Endothelial cell of umbilical vein (primary cell): ENCODE measurements around the gene AKAP6. TPM values are rescaled to one million over a fixed set of nuclear protein-coding genes. Genes with fewer than 3 reads are reported as not detected.

Source experiments
- BruUV-seq: library from RNA; stranded (reverse); fragments of 400-500 nt; replicated peaks from 2 replicates; lab custom pipeline; 2021; lab: Mats Ljungman, UMichigan
- CTCF ChIA-PET: fragments of 300-600, 350-600 bp; sonication (Branson Sonifier 250); formaldehyde crosslinking; loops from one replicate; lab custom pipeline; 2021; ENCODE audit warnings: antibody characterized with exemption, inconsistent platforms; lab: Charles Lee
- POLR2A ChIA-PET: fragments of 300-600, 350-600 bp; sonication (Branson Sonifier 250); formaldehyde crosslinking; loops from one replicate; lab custom pipeline; 2021; ENCODE audit warnings: antibody characterized with exemption, inconsistent platforms; lab: Charles Lee
- DNase-seq: peaks from one replicate; pipeline ENCODE4 v3.0.0-alpha.2; 2011; ENCODE audit warnings: low read depth, low spot score
- FAIRE-seq: peaks from 2 replicates; lab custom pipeline; 2011; peaks lifted over from hg19 to GRCh38; lab: Jason Lieb, UNC
- H2AFZ ChIP-seq: 2 replicates; pipeline ENCODE4 v1.6.0; 2012; ENCODE audit warnings: low read depth, low read length, control low read depth, inconsistent platforms
- H3K27ac ChIP-seq: 2 replicates; pipeline ENCODE4 v1.5.1; 2011; ENCODE audit warnings: low read depth, mild to moderate bottlenecking, control low read depth, low read length, moderate library complexity; ENCODE audit not compliant: insufficient read depth
- H3K27me3 ChIP-seq, 2 experiments: 2 replicates each; pipeline versions ENCODE4 v1.6.0 to v1.6.1; 2011; ENCODE audit warnings: low read length in 2 of 2, mixed read lengths in 1 of 2; ENCODE audit not compliant: control insufficient read depth in 2 of 2, insufficient read depth in 2 of 2
- H3K36me3 ChIP-seq, 2 experiments: 2 replicates in 1 of 2; 3 replicates in 1 of 2; pipeline ENCODE4 v1.5.1; 2011; ENCODE audit warnings: low read length in 2 of 2, mild to moderate bottlenecking in 1 of 2, moderate library complexity in 1 of 2; ENCODE audit not compliant: control insufficient read depth in 2 of 2, insufficient read depth in 2 of 2; ENCODE audit errors: extremely low read depth in 1 of 2
- H3K4me1 ChIP-seq: 3 replicates; pipeline ENCODE4 v1.5.1; 2011; ENCODE audit warnings: mild to moderate bottlenecking, low read length; ENCODE audit not compliant: control insufficient read depth, insufficient read depth; ENCODE audit errors: extremely low read depth
- H3K4me2 ChIP-seq: 2 replicates; pipeline ENCODE4 v1.6.1; 2011; ENCODE audit warnings: low read length, control low read depth, mixed read lengths; ENCODE audit not compliant: insufficient read depth
- H3K4me3 ChIP-seq, 3 experiments: fragments of 200-600 bp in 1 of 3; sonication (generic), shearing (Covaris generic) in 1 of 3; replicated peaks in 1 of 3; 2 replicates each; pipeline ENCODE4 v1.5.1; 2011 to 2016; ENCODE audit warnings: control low read depth in 3 of 3, low read length in 3 of 3, mild to moderate bottlenecking in 2 of 3, inconsistent platforms in 1 of 3, low read depth in 1 of 3, moderate library complexity in 1 of 3; ENCODE audit not compliant: insufficient read depth in 1 of 3
- H3K79me2 ChIP-seq: 2 replicates; pipeline ENCODE4 v1.6.0; 2012; ENCODE audit warnings: low read length, inconsistent platforms; ENCODE audit not compliant: control insufficient read depth, insufficient read depth
- H3K9ac ChIP-seq: replicated peaks from 2 replicates; pipeline ENCODE3; 2011; ENCODE audit warnings: low read length, control low read depth; ENCODE audit not compliant: insufficient read depth; ENCODE audit errors: extremely low read depth
- H3K9me1 ChIP-seq: replicated peaks from 3 replicates; pipeline ENCODE4 v1.6.0; 2011; ENCODE audit warnings: mild to moderate bottlenecking, low read length; ENCODE audit not compliant: control insufficient read depth, insufficient read depth; ENCODE audit errors: extremely low read depth
- H3K9me3 ChIP-seq: replicated peaks from 2 replicates; pipeline ENCODE4 v1.5.1; 2012; ENCODE audit warnings: low read length, inconsistent platforms; ENCODE audit not compliant: control insufficient read depth, insufficient read depth
- H4K20me1 ChIP-seq: replicated peaks from 2 replicates; pipeline ENCODE3; 2011; ENCODE audit warnings: mild to moderate bottlenecking, low read length; ENCODE audit not compliant: control insufficient read depth, insufficient read depth; ENCODE audit errors: extremely low read depth
- EZH2 ChIP-seq: IDR thresholded peaks from 2 replicates; pipeline ENCODE4 v1.6.1; 2012; ENCODE audit warnings: borderline replicate concordance, low read depth, mild to moderate bottlenecking, moderate library complexity, low read length, inconsistent platforms; ENCODE audit not compliant: severe bottlenecking
- FOS ChIP-seq: IDR thresholded peaks from 2 replicates; pipeline ENCODE4 v1.6.1; 2011; ENCODE audit warnings: mild to moderate bottlenecking, low read length, moderate library complexity, borderline replicate concordance; ENCODE audit not compliant: insufficient read depth
- GATA2 ChIP-seq: IDR thresholded peaks from 2 replicates; pipeline ENCODE4 v1.7.0; 2011; ENCODE audit warnings: low read depth, mild to moderate bottlenecking, moderate library complexity, mixed read lengths, low read length; ENCODE audit not compliant: insufficient read length, insufficient read depth
- JUN ChIP-seq: IDR thresholded peaks from 2 replicates; pipeline ENCODE4 v1.6.1; 2011; ENCODE audit warnings: borderline replicate concordance, low read depth; ENCODE audit not compliant: insufficient read length, insufficient read depth
- MYC ChIP-seq: IDR thresholded peaks from one replicate; pipeline ENCODE4 v1.6.1; 2011; ENCODE audit warnings: mild to moderate bottlenecking, low read depth, low read length
- POLR2A ChIP-seq: IDR thresholded peaks from 2 replicates; pipeline ENCODE4 v1.6.1; 2012; ENCODE audit warnings: low read depth, mild to moderate bottlenecking, control low read depth, low read length
- POLR2AphosphoS5 ChIP-seq: IDR thresholded peaks from 2 replicates; pipeline ENCODE4 v1.6.1; 2012; ENCODE audit warnings: low read depth, mild to moderate bottlenecking, control low read depth, low read length, moderate library complexity; ENCODE audit not compliant: insufficient read depth
- dilution Hi-C: fragments of 300-500 bp; cut with MboI; formaldehyde crosslinking; loops from one replicate; pipeline ENCODE4 v1.15.0; 2019; ENCODE audit warnings: low sequenced_read_pairs; ENCODE audit not compliant: extremely low pct_ligation_motif_present
- intact Hi-C: fragments of 100-400 bp; cut with micrococcal nuclease; formaldehyde crosslinking; loops from one replicate; pipeline ENCODE4 v1.10.0; 2022
- polyA plus RNA-seq, 4 experiments: library from polyadenylated mRNA; depleted of rRNA in 3 of 4; stranded (reverse) in 3 of 4; unstranded in 1 of 4; fragments of >200 nt; gene quantifications; 2 replicates each; pipeline versions ENCODE4 v1.2.1 to v1.2.3, GENCODE V29; 2011 to 2012; ENCODE audit warnings: missing spikeins in 1 of 4
- total RNA-seq: library from RNA; stranded (reverse); gene quantifications from 2 replicates; pipeline ENCODE4 v1.2.3, GENCODE V29; 2021
- TF ChIP-seq, protein P1 (sequence below): IDR thresholded peaks from 2 replicates; pipeline ENCODE4 v1.6.1; 2011; ENCODE audit not compliant: insufficient read depth, insufficient read length
- TF ChIP-seq, protein P2 (sequence below), 2 donors: IDR thresholded peaks; 1 replicate in 1 of 2; 2 replicates in 1 of 2; pipeline ENCODE4 v1.5.1; 2011; ENCODE audit warnings: low read length in 2 of 2, mild to moderate bottlenecking in 2 of 2, moderate library complexity in 2 of 2, control low read depth in 1 of 2, inconsistent platforms in 1 of 2, low read depth in 1 of 2; ENCODE audit not compliant: insufficient read depth in 1 of 2; ENCODE audit errors: extremely low read depth in 1 of 2

The AKAP6 gene
- total and polyA plus RNA-seq, 2 donors (not counting 3 experiments of a cell fraction or from before 2014, with no cell fraction given) = 0.03 to 0.49 TPM

DNA sequence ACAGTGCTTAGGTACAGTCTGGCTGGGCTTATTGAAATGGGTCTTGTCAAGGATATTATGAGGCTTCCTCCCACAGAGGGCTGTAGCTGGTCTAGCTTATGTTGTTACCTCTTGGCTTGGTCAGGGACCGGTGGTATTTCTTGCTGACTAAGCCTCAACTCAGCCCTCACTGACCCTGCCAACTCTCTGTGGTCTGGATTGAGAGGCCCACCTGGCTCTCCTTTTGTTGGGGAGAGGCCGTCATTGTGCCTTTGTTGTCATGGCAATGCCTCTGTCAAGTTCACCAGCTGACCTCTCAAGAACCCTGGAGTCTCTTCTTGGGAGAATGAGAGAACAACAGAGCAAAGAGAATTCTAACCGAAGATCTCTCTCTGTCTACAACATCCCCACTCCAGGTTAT lies 364.0 kb downstream of the AKAP6 start:
- no peak overlapping the region for H3K27ac ChIP-seq
- no peak overlapping the region for H2AFZ ChIP-seq
- TF ChIP-seq MYC (no peak), POLR2AphosphoS5 (no peak)
- dilution Hi-C loops = no loop called here
- ChIA-PET POLR2A (no interaction called here), CTCF (no interaction called here)
- DNase-seq (no peak), FAIRE-seq (no peak)
- no peak overlapping the region for H3K4me2 ChIP-seq
- no peaks in the 10 kb centered on the region for H4K20me1 ChIP-seq
- H3K27me3 ChIP-seq = peaks cover 0 to 2% of the 10 kb centered on the region in 2 experiments
- no peaks in the 10 kb centered on the region for H3K9me3 ChIP-seq
- no TSS peak for BruUV-seq
- H3K36me3 ChIP-seq = no peaks in the 10 kb centered on the region
- H3K4me3 ChIP-seq = no peak overlapping the region
- no peaks in the 10 kb centered on the region for H3K4me1 ChIP-seq
- H3K79me2 ChIP-seq = no peaks in the 10 kb centered on the region
- no peak overlapping the region for H3K9ac ChIP-seq
- intact Hi-C loops = no loop called here
- H3K9me1 ChIP-seq = no peaks in the 10 kb centered on the region

DNA sequence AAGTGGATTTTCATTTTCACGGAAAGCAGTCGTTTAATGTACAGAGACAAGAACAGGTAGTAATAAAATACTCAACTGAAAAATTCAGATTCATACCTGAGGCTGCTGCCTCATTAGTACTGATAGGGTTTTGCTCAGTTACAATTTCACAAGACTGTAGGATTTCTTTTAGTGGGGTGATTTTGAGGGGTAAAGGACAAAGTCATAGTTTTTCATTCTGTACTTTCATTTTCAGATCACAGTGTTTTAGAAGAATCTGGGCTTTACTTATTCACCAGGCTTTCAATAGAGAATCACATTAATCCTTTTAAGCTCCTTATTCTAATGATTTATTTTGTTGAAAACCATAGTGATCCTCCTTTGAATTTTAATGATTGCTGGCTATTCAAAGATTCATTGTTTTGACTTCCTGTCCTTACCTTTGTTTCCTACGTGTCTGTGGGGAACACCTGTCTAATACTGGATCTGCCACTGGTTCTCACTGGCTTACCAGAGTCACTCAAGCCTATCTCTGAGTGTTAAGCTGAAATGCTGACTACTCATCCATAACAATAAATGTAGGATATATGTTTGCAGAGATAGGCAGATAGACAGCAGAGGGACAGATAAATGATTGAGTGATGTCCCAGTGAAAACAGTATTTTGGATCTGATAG lies 365.8 kb downstream of the AKAP6 start:
- Histone ChIP-seq H3K9me1 (no peaks in the 10 kb centered on the region), H3K4me3 (no peak overlapping the region), H3K9ac (no peak overlapping the region), H3K27me3 (peaks cover 0 to 2% of the 10 kb centered on the region in 2 experiments), H2AFZ (no peak overlapping the region), H3K27ac (no peak overlapping the region), H3K79me2 (no peaks in the 10 kb centered on the region), H3K36me3 (no peaks in the 10 kb centered on the region), H3K4me2 (no peak overlapping the region), H3K4me1 (no peaks in the 10 kb centered on the region), H3K9me3 (no peaks in the 10 kb centered on the region), H4K20me1 (no peaks in the 10 kb centered on the region)
- FAIRE-seq (no peak), DNase-seq (no peak)
- intact Hi-C loops (loop anchor here (5.0 kb wide), 1 partner anchor 237 kb away; no protein-coding TSS in a partner anchor), dilution Hi-C loops (no loop called here)
- BruUV-seq = no TSS peak
- POLR2A ChIA-PET = no interaction called here
- TF ChIP-seq EZH2 = no peak
- TF ChIP-seq POLR2AphosphoS5 = no peak
- no peak for TF ChIP-seq FOS
- TF ChIP-seq JUN = no peak
- TF ChIP-seq, protein P1, sequence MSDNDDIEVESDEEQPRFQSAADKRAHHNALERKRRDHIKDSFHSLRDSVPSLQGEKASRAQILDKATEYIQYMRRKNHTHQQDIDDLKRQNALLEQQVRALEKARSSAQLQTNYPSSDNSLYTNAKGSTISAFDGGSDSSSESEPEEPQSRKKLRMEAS = no peak
- no peak for TF ChIP-seq GATA2
- TF ChIP-seq, protein P2, sequence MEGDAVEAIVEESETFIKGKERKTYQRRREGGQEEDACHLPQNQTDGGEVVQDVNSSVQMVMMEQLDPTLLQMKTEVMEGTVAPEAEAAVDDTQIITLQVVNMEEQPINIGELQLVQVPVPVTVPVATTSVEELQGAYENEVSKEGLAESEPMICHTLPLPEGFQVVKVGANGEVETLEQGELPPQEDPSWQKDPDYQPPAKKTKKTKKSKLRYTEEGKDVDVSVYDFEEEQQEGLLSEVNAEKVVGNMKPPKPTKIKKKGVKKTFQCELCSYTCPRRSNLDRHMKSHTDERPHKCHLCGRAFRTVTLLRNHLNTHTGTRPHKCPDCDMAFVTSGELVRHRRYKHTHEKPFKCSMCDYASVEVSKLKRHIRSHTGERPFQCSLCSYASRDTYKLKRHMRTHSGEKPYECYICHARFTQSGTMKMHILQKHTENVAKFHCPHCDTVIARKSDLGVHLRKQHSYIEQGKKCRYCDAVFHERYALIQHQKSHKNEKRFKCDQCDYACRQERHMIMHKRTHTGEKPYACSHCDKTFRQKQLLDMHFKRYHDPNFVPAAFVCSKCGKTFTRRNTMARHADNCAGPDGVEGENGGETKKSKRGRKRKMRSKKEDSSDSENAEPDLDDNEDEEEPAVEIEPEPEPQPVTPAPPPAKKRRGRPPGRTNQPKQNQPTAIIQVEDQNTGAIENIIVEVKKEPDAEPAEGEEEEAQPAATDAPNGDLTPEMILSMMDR (IDR thresholded peaks at IDR 0.05; ENCODE audit: extremely low read depth in 1 of 2, insufficient read depth in 1 of 2, low read depth in 1 of 2, low read length in 2 of 2) = no peak
- no peak for TF ChIP-seq POLR2A
- no peak for TF ChIP-seq MYC
- CTCF ChIA-PET = no interaction called here
